Measurements from ENCODE around the gene NKX2-8.
"Not testable (repeated sequence)": the region's sequence is repeated elsewhere in the genome, so short reads cannot be mapped to it uniquely, and the experiment has no call there.

NKX2-8 gene

GRCh38 chr14:36579573-36580140 is 2.8 kb downstream of the NKX2-8 start:
- no peak for DNase-seq

DNA sequence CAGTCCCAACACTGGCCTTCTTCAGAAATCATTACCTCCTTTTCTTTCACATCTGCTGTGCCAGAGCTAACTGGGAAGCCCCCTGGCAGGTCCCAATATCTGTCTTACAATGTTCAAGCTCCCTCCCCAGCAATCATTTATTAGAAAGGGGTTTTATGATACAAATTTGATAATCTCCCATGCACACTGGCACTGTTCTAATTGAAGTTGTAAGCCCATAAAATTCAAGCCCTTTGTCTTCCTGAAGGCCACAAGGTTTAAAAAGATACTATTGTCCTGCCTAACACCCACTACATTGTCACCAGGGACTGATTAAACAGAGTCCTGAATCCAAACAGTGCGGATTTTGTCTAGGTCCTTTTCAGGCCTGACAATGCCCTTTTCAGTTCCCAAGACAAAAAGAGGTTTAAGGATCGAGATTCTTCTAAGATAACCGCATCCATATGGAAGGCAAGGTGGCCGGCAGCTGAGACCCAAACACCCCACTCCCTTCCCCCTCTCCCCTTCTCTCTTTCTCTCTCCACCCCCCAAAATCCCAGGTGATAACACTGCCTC is 3.3 kb downstream of the NKX2-8 start:
- no peak for DNase-seq

- no peak for DNase-seq
These were observed 12.3 kb downstream of the NKX2-8 start for GRCh38 chr14:36570065-36570464.

DNA sequence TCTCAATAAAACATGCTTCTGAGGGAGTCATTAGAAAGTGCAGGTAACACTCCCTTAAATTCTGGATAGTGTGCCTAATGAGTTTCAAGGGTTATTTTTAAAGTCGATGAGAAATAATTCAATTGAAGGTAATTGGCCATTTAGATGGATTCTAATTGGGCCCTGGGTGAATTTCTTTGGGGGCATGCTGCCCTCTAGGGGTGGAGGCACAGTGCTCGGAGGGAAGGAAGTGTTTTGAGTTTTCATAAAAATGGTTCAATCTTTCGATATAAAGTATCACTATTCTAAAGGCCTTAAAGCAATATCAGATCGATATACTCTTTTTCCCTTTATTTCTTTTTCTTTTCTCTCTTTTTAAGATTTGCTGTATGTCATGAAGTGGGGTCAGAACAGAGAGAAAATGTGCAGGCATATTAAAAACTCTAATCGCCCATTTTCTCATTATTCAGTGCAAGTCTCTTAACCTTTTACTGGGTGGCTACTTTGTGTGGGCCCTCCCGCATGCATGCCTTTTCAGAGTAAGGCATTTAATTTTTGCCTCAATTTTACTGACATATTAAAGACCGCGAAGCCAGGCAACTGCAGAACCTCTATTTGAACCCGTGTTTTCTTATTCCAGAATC is 25.5 kb downstream of the NKX2-8 start:
- no peak for DNase-seq

DNA sequence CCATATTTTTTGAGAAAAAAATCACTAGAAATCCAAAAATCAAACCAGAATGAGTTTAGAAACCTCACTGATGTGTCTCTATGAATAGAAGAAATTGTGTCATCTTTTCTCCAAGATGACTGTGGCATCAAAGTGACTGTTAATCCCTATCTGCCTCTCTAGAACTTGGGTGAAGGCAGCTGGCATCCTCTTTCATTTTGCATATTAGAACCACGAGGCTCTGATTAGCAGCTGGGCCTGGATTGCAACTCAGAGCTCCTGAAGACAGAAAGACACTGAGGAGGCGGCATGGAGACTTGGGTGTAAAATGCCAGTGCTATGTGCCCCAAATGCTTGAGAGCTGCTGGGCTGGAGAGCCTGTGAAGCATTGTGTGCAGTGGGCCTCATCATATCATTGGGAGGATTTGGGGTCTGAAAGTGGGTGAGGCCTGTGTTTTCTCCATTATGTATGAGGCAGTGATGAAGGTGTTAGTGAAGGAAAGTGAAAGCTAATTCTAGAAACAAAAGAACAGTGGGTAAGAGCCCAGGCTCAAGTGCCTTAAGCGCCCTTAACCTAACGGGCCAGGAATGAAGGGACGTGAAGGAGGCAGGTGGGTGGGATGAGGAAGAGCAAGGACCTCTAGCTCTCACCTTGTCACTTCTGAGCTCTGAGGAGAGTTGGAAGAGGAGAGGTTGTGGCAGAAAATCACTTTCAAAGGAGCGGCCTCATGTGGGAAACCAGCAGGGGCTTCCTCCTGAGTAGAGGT is 26.2 kb downstream of the NKX2-8 start:
- no peak for DNase-seq

GRCh38 chr14:36553656-36554260 is 28.7 kb downstream of the NKX2-8 start:
- DNase-seq, result no peak

GRCh38 chr14:36550899-36551298 is 31.5 kb downstream of the NKX2-8 start:
- no peak for DNase-seq

DNA sequence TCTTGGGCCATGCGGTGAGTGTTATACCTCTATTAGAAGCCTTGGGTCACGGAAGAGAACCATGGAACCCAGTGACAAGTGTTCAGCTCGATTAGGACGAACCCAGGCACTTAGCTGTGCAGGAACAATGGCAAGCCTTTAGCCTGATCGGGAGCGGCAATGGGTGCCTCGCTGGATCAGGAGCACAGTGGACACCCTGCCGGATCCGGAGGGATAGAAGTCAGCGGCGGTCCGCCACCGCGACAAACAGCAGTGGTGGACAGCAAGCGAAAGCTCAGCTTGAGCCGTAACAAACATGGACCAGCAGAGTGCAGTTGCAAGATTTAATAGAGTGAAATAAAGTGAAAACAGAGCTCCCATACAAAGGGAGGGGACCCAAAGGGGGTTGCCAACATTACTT is 38.1 kb downstream of the NKX2-8 start:
- DNase-seq, result not testable (repeated sequence)

GRCh38 chr14:36538051-36538450 is 44.4 kb downstream of the NKX2-8 start:
- no peak for DNase-seq
